ENCODE data around the gene GTF2IRD1. TPM values are rescaled to one million over a fixed set of nuclear protein-coding genes. Genes with fewer than 3 reads are reported as not detected.
"Not testable (repeated sequence)": the region's sequence is repeated elsewhere in the genome, so short reads cannot be mapped to it uniquely, and the experiment has no call there.

GTF2IRD1 gene
- total RNA-seq, 1 donor from 2014 or later = 18.2 TPM

- no peak for TF ChIP-seq CTCF (IDR thresholded peaks at IDR 0.05; ENCODE audit: insufficient read depth, low read length, severe bottlenecking)
- no peaks in the 10 kb centered on the region for H3K27me3 ChIP-seq (ENCODE audit: control insufficient read depth, insufficient read depth, low read length)
- DNase-seq (ENCODE audit: low read depth) (no peak), FAIRE-seq (no peak)
- no peak overlapping the region for H3K4me3 ChIP-seq (ENCODE audit: low read depth, low read length)
- no peaks in the 10 kb centered on the region for H3K36me3 ChIP-seq (ENCODE audit: control insufficient read depth, insufficient read depth, low read length)
Observed at GRCh38 chr7:74632505-74632904, 178.8 kb downstream of the GTF2IRD1 start.

- no peak for TF ChIP-seq CTCF (IDR thresholded peaks at IDR 0.05; ENCODE audit: insufficient read depth, low read length, severe bottlenecking)
- DNase-seq (ENCODE audit: low read depth) = no peak
- Histone ChIP-seq H3K27me3 (ENCODE audit: control insufficient read depth, insufficient read depth, low read length) (no peaks in the 10 kb centered on the region), H3K36me3 (ENCODE audit: control insufficient read depth, insufficient read depth, low read length) (no peaks in the 10 kb centered on the region), H3K4me3 (ENCODE audit: low read depth, low read length) (no peak overlapping the region)
- FAIRE-seq = no peak
Observed at GRCh38 chr7:74633451-74633921, 179.8 kb downstream of the GTF2IRD1 start.

- no peak for DNase-seq (ENCODE audit: low read depth)
- Histone ChIP-seq H3K4me3 (ENCODE audit: low read depth, low read length) (no peak overlapping the region), H3K36me3 (ENCODE audit: control insufficient read depth, insufficient read depth, low read length) (no peaks in the 10 kb centered on the region), H3K27me3 (ENCODE audit: control insufficient read depth, insufficient read depth, low read length) (no peaks in the 10 kb centered on the region)
- FAIRE-seq = no peak
- TF ChIP-seq CTCF (IDR thresholded peaks at IDR 0.05; ENCODE audit: insufficient read depth, low read length, severe bottlenecking) = no peak
Observed at GRCh38 chr7:74637745-74638144, 184.0 kb downstream of the GTF2IRD1 start.

- FAIRE-seq; H3K36me3 ChIP-seq (ENCODE audit: control insufficient read depth, insufficient read depth, low read length); H3K4me3 ChIP-seq (ENCODE audit: low read depth, low read length); H3K27me3 ChIP-seq (ENCODE audit: control insufficient read depth, insufficient read depth, low read length): not testable (repeated sequence)
- DNase-seq (ENCODE audit: low read depth) = peak; percentile 75
Observed at GRCh38 chr7:74650055-74650454, 196.3 kb downstream of the GTF2IRD1 start.

- FAIRE-seq = not testable (repeated sequence)
Observed at GRCh38 chr7:74650493-74651132, 196.9 kb downstream of the GTF2IRD1 start.

GRCh38 chr7:74651133-74651504, 197.4 kb downstream of the GTF2IRD1 start:
- not testable (repeated sequence) for FAIRE-seq; H3K4me3 ChIP-seq (ENCODE audit: low read depth, low read length); H3K36me3 ChIP-seq (ENCODE audit: control insufficient read depth, insufficient read depth, low read length); H3K27me3 ChIP-seq (ENCODE audit: control insufficient read depth, insufficient read depth, low read length); DNase-seq (ENCODE audit: low read depth)

More at GRCh38 chr7:74650493-74651132, 196.9 kb downstream of the GTF2IRD1 start:
- not testable (repeated sequence) for H3K4me3 ChIP-seq (ENCODE audit: low read depth, low read length); H3K36me3 ChIP-seq (ENCODE audit: control insufficient read depth, insufficient read depth, low read length); DNase-seq (ENCODE audit: low read depth); H3K27me3 ChIP-seq (ENCODE audit: control insufficient read depth, insufficient read depth, low read length)

Other genes with a start within 250 kb of the GTF2IRD1 start
- gene LAT2, start 243.9 kb upstream of the GTF2IRD1 start, total RNA-seq = 0.26 and 1.8 TPM in 2 replicates
- gene RFC2, start 199.5 kb upstream of the GTF2IRD1 start, total RNA-seq = 12.4 and 15.6 TPM in 2 replicates
- gene CLIP2, start 164.5 kb upstream of the GTF2IRD1 start, total RNA-seq = 10.6 and 12.9 TPM in 2 replicates
- gene GTF2I, start 203.8 kb downstream of the GTF2IRD1 start, total RNA-seq = 41.9 and 46.1 TPM in 2 replicates